T-helper 1 cell treated with Interleukin-12 subunit alpha and Interleukin-12 subunit beta and Interleukin-4 antibody, amounts not matched to agents 30 ng/mL and 1 ng/mL, for 36 hours (primary cell): ENCODE results near the gene SP4. TPM values are rescaled to one million over a fixed set of nuclear protein-coding genes. Genes with fewer than 3 reads are reported as not detected.

Experiments used
- intact Hi-C: fragments of 100-400 bp; cut with micrococcal nuclease; formaldehyde crosslinking; loops from one replicate; pipeline ENCODE4 v1.15.1; 2024
- total RNA-seq: library from RNA; stranded (reverse); gene quantifications from 2 replicates; pipeline ENCODE4 v1.2.3, GENCODE V29; 2022

Gene SP4
- total RNA-seq: 46.8 and 49.1 TPM in 2 replicates

DNA sequence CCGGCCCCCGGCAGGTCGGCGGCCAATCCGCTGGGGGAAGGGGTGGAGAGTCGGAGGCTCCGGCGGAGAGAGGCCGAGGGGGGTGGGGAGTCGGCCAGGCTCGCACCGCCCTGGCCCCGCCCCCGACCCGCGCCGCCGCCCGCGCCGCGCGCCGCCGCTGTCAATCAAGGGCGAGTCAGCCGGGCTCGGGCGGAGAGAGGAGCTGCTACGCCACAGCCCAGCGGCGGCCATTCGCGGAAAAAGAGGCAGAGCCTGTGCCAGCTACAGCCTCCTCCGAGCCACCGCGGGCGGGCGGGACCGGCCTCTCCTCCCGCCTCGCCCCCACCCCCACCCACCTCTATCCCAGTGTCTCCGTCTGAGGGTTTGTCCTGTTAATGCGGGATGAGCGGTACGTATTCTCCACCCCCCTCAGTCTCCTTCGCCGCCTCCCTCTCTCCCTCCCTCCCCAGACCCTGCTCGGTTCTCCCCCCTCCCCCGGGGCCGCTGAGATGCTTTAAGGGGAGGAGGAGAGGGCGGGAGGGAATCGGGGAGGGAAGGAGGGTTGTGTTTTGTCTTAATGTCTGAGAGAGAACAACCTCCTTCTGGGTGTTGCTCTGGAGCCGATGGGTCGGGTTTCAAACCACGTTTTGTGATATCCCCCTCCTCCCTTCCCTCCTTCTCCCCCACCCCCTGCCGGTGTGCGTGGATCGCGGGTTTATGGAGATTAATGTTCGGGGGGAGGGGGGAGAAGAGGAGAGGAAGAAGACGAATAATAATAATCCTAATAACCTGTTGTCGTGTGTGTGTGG is at the start of gene SP4:
Gene SP4, plus strand, starts transcription at position 213 of the 788 bp plus-strand sequence. Its CDS starts 169 bp downstream, at position 382.
- intact Hi-C loops: loop anchor here (1.0 to 10.0 kb wide), 20 partner anchors 16 to 1877 kb away; partner anchors contain the start of genes CDCA7L, DNAH11, HYCC1 and KLHL7

GRCh38 chr7:21383227-21384220 is 44.4 kb upstream of the SP4 start:
- intact Hi-C loops: loop anchor here (1.0 to 2.0 kb wide), 7 partner anchors 13 to 127 kb away; no protein-coding TSS in a partner anchor

- intact Hi-C loops: no loop called here
These were observed 33.9 kb upstream of the SP4 start for GRCh38 chr7:21393937-21394336.

DNA sequence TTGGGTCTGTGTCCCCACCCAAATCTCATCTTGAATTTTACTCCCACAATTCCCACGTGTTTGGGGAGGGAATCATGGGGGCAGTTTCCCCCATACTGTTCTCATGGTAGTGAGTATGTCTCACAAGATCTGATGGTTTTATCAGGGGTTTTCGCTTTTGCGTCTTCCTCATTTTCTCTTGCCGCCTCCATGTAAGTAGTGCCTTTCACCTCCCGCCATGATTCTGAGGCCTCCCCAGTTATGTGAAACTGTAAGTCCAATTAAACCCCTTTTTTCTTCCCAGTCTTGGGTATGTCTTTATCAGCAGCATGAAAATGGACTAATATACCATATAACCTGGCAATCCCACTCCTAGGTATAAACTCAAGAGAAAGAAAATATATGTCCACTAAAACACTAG is 25.9 kb upstream of the SP4 start:
- intact Hi-C loops: no loop called here

GRCh38 chr7:21407796-21408480 is 19.9 kb upstream of the SP4 start:
- intact Hi-C loops: loop anchor here (1.0 kb wide), 1 partner anchor 8 kb away; no protein-coding TSS in a partner anchor

DNA sequence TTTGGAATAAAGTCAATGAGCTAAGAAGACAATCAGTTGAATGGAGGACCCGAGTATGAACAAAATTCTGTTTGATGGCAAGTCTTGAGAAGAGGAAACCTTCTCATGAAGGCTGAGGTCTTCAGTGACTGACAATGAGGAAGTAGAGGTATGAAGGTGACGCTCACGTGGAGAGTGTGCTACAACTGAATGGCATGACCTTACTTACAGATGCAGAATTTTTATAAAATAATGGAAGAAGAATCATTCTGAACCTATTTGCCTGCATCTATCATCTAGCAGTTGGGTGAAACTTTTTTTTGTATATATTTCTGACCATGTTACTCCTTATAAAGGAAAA is 19.4 kb upstream of the SP4 start:
- intact Hi-C loops: loop anchor here (1.0 kb wide), 1 partner anchor 8 kb away; no protein-coding TSS in a partner anchor

DNA sequence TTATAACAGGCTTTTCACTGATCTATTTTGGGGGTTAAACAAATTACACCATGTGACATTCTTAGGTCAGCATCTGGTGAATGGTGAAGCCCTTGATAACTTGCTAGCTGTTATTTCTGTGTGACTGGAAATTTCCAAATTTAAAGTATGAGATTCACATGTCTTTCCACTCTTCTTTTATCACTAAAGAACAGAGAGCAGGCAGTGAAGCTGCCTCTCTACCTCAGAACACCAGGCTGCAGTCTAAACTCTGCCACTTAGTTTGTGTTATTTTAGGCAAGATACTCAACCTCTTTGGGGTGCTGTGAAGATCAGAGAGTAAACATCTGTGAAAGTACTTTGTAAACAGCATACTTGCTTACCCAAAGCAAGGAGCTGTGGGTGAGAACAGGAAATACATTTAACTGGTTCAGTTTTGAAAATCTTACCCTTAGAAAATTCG is 15.5 kb upstream of the SP4 start:
- intact Hi-C loops: loop anchor here (1.0 to 2.0 kb wide), 5 partner anchors 15 to 158 kb away; no protein-coding TSS in a partner anchor

- intact Hi-C loops: loop anchor here (1.0 to 2.0 kb wide), 5 partner anchors 14 to 158 kb away; no protein-coding TSS in a partner anchor
These were observed 14.9 kb upstream of the SP4 start for GRCh38 chr7:21412957-21413356.

- intact Hi-C loops: loop anchor here (2.0 kb wide), 2 partner anchors 47 to 159 kb away; no protein-coding TSS in a partner anchor
These were observed 14.4 kb upstream of the SP4 start for GRCh38 chr7:21413502-21413901.

DNA sequence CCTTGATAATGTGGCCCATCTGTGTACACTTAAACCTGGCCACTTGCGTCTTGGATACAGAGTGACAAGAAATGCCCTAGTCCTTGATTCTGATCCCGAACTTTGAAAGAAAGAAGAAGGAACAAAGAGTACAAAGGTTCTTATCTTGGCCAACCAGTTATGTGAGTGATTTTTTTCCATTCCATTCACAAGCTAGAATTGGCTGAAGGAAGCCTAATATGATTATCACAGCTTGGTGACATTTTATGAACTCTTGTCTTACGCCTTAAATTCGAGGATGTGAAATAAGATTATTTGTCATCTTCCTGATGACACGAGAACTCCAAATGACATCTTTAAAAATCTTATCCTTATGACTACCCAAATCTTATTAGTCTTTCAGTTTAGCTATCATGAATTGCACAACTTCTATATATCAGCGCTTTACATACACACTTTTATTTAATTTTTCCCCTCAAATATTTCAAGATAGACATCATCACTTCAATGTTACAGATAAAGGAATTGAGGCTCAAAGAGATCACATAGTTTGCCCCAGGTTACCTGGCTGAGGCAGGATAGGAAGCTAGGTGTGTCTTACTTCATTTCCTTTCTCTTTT is 13.0 kb upstream of the SP4 start:
- intact Hi-C loops: no loop called here

DNA sequence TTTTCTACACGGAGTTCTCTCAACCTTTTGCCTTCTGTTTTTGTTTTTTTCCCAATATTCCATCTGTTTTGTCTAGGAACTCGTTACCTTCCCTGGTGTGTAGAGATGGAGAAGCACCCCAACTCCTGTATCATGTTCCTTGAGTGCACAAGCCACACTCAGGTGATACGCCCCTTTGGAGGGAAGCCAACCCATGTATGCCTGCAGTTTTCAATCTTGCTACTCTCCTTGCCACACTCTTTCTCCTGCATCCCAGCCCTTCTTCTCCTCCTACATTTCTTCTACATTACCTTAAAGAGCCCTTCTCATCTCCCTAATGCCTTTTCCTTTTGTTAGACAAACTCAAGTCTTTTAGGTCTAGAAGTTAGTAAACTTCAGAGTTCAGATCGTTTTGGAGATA is 10.2 kb upstream of the SP4 start:
- intact Hi-C loops: no loop called here

DNA sequence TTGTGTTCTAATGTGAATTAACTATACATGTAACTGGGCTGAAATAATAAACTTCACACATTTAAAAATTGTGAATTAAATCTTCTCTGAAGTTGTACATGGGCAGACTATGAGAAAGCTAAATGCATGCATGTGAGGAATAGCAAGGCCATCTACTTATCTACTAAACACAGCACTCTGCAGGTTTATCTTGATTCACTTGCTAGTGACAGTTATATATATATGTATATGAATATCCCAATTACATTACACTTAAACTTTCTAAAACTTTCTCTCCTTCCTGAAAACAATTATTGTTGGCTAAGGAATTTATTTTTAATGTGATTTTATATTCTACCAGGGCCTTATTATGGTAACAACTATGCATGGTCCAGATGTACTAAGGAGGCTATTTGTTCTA is 5.1 kb upstream of the SP4 start:
- intact Hi-C loops: loop anchor here (10.0 kb wide), 1 partner anchor 1882 kb away; no protein-coding TSS in a partner anchor

DNA sequence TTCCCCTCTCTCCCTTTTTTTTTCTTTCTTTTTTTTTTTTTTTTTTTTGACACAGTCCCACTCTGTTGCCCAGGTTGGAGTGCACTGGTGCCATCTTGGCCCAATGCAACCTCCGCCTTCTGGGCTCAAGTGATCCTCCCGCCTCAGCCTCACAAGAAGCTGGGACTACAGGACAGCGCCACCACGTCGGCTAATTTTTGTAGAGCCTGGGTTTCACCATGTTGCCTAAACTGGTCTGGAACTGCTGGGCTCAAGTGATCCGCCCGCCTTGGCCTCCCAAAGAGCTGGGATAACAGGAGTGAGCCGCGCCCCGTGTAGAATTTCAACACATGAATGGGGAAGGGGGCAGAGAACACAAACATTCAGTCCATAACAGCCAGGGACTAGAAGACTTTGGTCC is 2.6 kb upstream of the SP4 start:
- intact Hi-C loops: loop anchor here (5.0 to 10.0 kb wide), 4 partner anchors 342 to 1880 kb away; partner anchors contain the start of gene KLHL7

GRCh38 chr7:21426286-21427181 is 1.3 kb upstream of the SP4 start:
- intact Hi-C loops: loop anchor here (1.0 to 10.0 kb wide), 14 partner anchors 14 to 1878 kb away; partner anchors contain the start of genes HYCC1, KLHL7, POLR1F and TOMM7

DNA sequence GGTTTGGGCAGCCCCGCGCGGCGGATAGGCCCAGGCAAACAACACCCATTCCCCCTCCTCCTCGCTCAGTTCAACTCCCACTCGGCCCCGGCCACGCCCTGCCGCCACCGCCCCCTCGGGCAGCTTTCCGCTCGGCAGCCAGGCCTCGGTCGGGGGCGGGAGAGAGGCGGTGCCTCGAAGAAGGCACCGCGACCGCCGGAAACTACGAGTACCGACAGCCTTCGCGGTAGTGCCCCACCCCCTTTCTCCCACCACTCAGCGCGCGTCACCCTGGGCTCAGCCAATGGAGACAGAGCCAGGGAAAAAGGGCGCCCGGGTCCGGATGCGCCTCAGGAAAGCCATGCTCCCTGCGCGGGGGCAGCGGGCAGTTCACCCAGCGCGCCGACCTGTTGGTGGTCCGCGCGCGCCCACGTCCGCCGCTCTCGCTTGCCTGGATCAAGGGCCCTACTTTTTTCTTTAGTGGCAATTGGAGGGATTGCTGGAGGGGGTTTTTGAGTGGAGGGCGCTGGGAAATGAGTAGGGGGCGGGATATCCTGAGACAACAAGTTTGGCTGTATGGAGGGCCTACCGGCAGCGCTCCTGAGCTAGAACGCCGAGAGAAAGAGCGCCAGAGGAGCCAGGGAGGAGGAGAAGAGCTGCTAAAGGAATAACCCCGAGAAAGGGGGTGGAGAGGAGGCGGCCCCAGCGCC is 557 bp upstream of the SP4 start:
- intact Hi-C loops: loop anchor here (1.0 to 10.0 kb wide), 14 partner anchors 15 to 1877 kb away; partner anchors contain the start of genes HYCC1, KLHL7, POLR1F and TOMM7

DNA sequence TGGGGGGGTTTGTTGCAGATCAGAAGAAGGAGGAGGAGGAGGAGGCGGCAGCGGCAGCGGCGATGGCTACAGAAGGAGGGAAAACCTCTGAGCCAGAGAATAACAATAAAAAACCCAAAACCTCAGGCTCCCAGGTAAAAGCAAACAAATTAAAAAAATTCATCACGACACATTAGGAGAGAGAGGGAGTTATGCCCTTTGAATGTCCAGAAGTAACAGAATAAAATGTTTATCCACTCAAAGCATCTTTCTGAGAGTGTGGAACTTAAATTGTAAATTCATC is 717 bp downstream of the SP4 start:
- intact Hi-C loops: loop anchor here (1.0 to 10.0 kb wide), 10 partner anchors 89 to 1876 kb away; partner anchors contain the start of genes CDCA7L, DNAH11 and KLHL7

DNA sequence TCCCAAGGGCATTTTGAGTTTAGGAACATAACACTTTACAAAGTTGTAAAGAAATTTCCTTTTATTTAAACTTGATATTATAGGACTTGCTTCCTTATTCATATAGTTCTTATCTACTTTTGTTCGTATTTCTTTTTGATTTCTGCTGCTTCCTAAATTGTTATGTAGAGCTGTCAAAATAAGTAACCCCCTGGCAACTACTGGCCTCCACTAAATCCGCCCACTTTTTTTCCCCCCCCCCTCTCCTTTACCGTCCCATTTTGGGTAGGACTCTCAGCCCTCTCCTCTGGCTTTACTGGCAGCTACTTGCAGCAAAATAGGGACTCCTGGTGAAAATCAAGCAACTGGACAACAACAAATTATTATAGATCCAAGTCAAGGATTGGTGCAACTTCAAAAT is 1.1 kb downstream of the SP4 start:
- intact Hi-C loops: loop anchor here (5.0 to 10.0 kb wide), 4 partner anchors 338 to 1876 kb away; partner anchors contain the start of gene KLHL7

GRCh38 chr7:21429786-21430574 is 2.1 kb downstream of the SP4 start:
- intact Hi-C loops: loop anchor here (1.0 to 10.0 kb wide), 6 partner anchors 8 to 1875 kb away; partner anchors contain the start of gene KLHL7
